Duodenal mucosa (tissue), 2 donors: Measurements from ENCODE around the gene SIRPG.

ENCODE experiments used
- H3K27ac ChIP-seq: one replicate; pipeline ENCODE4 v1.7.0; 2013; ENCODE audit warnings: low read depth, low read length
- H3K27me3 ChIP-seq, 2 donors: one replicate each; pipeline ENCODE4 v1.7.0; 2013; ENCODE audit warnings: low read length in 2 of 2, control low read depth in 1 of 2; ENCODE audit not compliant: insufficient read depth in 2 of 2, control insufficient read depth in 1 of 2
- H3K36me3 ChIP-seq, 2 donors: one replicate each; pipeline ENCODE4 v1.7.0; 2013; ENCODE audit warnings: low read length in 2 of 2, control low read depth in 1 of 2; ENCODE audit not compliant: insufficient read depth in 2 of 2, control insufficient read depth in 1 of 2
- H3K4me1 ChIP-seq, 2 donors: one replicate each; pipeline ENCODE4 v1.7.0; 2013; ENCODE audit warnings: low read length in 2 of 2, control low read depth in 1 of 2; ENCODE audit not compliant: insufficient read depth in 2 of 2, control insufficient read depth in 1 of 2
- H3K4me3 ChIP-seq, 2 donors: one replicate each; pipeline ENCODE4 v1.7.0; 2013; ENCODE audit warnings: low read length in 2 of 2, low read depth in 1 of 2
- H3K9ac ChIP-seq, 2 donors: one replicate each; pipeline ENCODE4 v1.7.0; 2013; ENCODE audit warnings: low read length in 2 of 2, low read depth in 1 of 2
- H3K9me3 ChIP-seq, 2 donors: one replicate each; pipeline ENCODE4 v1.7.0; 2013; ENCODE audit warnings: low read length in 2 of 2, control low read depth in 1 of 2; ENCODE audit not compliant: control insufficient read depth in 1 of 2

Gene SIRPG

DNA sequence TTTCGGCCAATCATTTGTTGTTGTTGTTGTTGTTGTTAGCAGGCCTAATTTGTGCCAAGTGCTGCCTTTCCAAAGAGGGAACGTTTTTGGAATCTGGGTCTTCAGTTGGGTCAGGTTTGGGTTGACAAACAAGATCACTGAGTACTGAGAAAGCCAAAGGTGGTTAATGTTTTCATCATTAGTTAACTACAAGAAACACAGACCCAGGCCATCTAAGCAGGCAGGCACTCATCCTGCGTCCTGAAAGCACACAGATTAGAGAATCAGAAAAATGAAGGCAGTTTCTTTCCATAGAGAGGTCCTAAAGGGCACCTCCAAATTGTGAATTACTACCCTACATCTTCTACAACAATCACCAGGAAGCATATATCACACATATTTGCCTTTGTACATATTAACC lies 15.1 kb upstream of the SIRPG start:
- H3K27ac ChIP-seq, result no peak overlapping the region
- no peaks in the 10 kb centered on the region for H3K36me3 ChIP-seq
- no peaks in the 10 kb centered on the region for H3K9me3 ChIP-seq

DNA sequence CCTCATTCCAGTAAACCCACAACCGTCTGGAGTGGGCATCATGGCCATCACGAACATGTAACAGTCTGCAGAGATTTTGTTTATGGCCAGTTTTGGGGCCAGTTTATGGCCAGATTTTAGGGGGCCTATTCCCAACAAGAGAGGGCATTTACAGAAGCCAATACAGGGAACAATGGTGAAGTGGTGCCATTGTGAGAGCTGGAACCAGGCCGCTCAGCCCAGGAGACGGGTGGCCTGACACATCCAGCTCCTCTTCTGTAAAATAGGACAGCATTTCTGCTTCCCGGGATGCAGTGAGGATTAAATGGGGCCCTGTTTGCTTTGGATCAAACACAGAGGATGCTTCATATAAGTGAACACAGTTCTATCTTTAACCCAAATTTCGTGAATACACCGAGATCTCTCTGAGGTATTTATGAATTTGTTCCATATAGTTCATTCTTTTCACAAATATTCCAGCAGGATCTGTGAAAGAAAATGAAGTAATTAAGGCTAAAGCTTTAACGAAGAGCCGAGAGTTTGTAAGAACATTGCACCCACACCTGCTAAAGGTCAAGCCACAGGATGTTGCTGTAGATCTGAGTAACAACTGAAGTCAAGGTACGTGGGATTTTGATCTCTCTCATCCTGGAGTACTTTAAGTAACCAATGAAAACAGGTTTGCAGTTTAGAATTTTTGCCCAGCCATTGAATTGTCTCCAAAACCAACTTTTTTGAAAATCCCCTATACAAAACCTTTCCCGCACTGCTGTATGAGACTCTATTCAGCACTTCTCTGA lies 14.5 kb upstream of the SIRPG start:
- no peak overlapping the region for H3K27ac ChIP-seq

More for the DNA sequence above, 15.1 kb upstream of the SIRPG start:
- Histone ChIP-seq H3K4me3 (no peak overlapping the region), H3K9ac (no peak overlapping the region), H3K4me1 (peaks cover 0 to 7% of the 10 kb centered on the region in 2 donors), H3K27me3 (no peaks in the 10 kb centered on the region)

DNA sequence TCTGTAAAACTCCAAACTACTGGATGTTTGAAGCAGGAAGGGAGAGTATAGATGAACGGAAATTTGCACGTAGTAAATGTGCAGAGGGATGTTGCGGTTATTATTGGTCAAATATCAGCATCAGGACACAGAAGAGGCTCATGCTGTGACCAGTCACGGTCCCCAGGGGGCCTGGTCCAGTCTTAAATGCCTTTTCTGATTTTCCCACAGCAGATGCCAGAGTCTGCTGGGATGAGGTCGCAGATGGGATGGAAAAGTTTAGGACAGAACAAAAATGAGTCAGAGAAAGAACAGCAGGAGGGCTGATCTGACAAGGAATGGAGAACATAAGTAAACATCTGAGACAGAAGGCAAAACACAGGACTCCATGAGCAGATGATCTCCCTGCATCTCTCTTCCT lies 11.7 kb upstream of the SIRPG start:
- Histone ChIP-seq H3K9me3 (no peaks in the 10 kb centered on the region), H3K4me3 (no peak overlapping the region), H3K36me3 (no peaks in the 10 kb centered on the region), H3K27me3 (no peaks in the 10 kb centered on the region), H3K9ac (no peak overlapping the region), H3K27ac (no peak overlapping the region), H3K4me1 (no peaks in the 10 kb centered on the region)

More for the DNA sequence above, 14.5 kb upstream of the SIRPG start:
- Histone ChIP-seq H3K4me1 (peaks cover 0 to 7% of the 10 kb centered on the region in 2 donors), H3K9me3 (no peaks in the 10 kb centered on the region), H3K36me3 (no peaks in the 10 kb centered on the region), H3K9ac (no peak overlapping the region), H3K4me3 (no peak overlapping the region), H3K27me3 (no peaks in the 10 kb centered on the region)

DNA sequence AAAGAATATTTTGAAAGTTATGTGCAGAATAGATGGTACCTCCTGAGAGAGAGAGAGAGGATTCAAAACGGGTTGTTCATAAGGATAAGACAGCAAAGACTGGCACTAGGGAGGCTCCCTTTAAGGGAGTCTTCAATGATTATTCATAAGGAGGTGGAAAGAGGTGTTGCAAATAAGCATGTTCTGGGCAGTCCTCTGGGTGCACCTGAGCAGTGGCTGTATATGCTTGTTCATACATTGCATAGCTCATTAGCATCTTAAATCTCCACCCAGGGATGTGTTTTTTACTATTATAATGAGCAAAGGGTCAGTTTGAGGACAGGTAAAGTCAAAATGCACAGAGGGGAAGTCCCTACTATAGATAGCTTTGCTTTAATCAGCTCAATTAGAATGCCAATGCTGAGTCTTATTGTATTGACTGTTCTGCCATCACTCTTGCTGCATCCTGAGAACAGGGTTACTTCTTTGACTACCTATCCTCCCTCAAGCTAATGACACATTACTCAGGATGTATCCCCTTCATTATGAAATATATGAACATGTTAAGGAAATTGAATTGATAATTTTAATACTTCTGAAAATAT lies 10.0 kb upstream of the SIRPG start:
- Histone ChIP-seq H3K9ac (no peak overlapping the region), H3K27ac (no peak overlapping the region)

DNA sequence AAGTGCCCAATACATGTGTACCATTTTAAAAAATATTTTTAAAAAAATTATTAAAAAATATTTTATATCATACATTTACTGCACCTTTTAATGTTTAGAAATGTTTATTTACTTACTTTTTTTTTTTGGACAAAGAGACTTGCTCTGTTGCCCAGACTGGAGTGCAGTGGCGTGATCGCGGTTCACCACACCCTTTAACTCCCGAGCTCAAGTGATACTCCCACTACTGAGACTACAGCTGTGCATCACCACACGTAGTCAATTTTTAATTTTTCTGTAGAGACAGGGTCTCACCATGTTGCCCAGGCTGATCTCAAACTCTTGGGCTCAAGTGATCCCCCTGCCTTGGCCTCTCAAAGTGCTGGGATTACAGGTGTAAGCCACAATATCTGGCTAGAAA lies 9.2 kb upstream of the SIRPG start:
- Histone ChIP-seq H3K27me3 (no peaks in the 10 kb centered on the region), H3K4me3 (no peak overlapping the region), H3K9me3 (no peaks in the 10 kb centered on the region), H3K36me3 (no peaks in the 10 kb centered on the region), H3K9ac (no peak overlapping the region), H3K27ac (no peak overlapping the region), H3K4me1 (no peaks in the 10 kb centered on the region)

More for the DNA sequence above, 10.0 kb upstream of the SIRPG start:
- Histone ChIP-seq H3K9me3 (no peaks in the 10 kb centered on the region), H3K4me1 (no peaks in the 10 kb centered on the region), H3K36me3 (no peaks in the 10 kb centered on the region), H3K27me3 (no peaks in the 10 kb centered on the region), H3K4me3 (no peak overlapping the region)

DNA sequence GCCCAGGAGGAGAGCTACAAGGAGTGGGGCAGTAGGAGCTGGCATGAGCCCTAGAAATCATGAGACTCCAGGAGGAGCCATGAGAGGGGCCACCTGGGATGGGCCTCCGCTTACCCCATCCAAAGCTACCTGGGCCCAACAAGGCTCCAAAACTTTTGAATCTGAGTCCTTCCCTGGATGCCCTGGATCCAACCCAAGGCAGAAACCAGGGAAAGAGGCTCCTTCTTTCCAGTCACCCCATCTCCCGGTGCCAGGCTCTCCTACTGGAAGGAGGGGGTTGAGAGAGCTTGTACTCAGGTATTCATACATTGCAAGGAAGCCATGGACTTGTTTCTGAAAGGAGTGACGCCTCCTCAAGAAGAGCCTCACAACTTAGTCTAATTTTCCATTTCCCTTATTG lies 7.8 kb upstream of the SIRPG start:
- Histone ChIP-seq H3K4me3 (no peak overlapping the region), H3K9me3 (no peaks in the 10 kb centered on the region), H3K4me1 (peaks cover 0 to 7% of the 10 kb centered on the region in 2 donors), H3K27me3 (no peaks in the 10 kb centered on the region), H3K36me3 (no peaks in the 10 kb centered on the region), H3K27ac (no peak overlapping the region), H3K9ac (no peak overlapping the region)

DNA sequence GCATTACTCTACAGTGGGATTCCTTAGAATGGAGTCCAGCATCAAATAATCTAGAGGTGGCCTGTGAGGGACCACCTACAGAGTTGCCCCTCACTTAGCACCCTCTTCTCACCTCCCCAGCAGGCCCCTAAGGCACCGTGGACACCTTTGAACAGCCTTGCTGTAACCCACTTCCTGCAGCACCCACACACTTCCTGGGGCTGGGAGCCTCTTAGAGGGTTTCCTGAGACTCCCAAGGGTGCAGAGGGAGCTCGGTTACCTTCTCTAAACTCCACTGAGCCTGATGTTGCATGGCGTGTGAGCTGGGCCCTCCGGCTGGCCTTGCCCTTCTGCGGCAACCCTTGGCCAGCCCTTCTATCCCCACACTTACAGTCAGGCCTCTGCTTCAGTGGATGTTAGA lies 7.3 kb upstream of the SIRPG start:
- H3K27me3 ChIP-seq, result no peaks in the 10 kb centered on the region
- H3K4me3 ChIP-seq, result no peak overlapping the region
- no peak overlapping the region for H3K9ac ChIP-seq
- H3K4me1 ChIP-seq, result peaks cover 0 to 7% of the 10 kb centered on the region in 2 donors
- H3K9me3 ChIP-seq, result no peaks in the 10 kb centered on the region
- no peaks in the 10 kb centered on the region for H3K36me3 ChIP-seq
- H3K27ac ChIP-seq, result no peak overlapping the region

DNA sequence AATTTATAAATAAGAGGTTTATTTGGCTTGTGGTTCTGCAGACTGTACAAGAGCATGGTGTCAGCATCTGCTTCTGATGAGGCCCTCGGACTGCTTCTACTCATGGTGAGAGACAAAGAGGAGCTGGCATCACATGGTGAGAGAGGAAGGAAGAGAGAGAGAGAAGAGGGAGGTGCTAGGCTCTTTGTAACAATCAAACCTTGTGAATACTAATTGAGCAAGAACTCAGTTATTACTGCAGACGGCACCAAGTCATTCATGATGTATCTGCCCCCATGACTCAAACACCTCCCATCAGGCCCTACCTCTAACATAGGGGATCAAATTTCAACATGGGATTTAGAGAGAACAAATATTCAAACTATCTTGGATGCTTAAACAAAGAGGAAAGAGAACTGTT lies 6.3 kb upstream of the SIRPG start:
- Histone ChIP-seq H3K4me1 (peaks cover 0 to 7% of the 10 kb centered on the region in 2 donors), H3K9me3 (no peaks in the 10 kb centered on the region), H3K9ac (no peak overlapping the region), H3K4me3 (no peak overlapping the region), H3K27ac (no peak overlapping the region), H3K36me3 (no peaks in the 10 kb centered on the region), H3K27me3 (no peaks in the 10 kb centered on the region)

DNA sequence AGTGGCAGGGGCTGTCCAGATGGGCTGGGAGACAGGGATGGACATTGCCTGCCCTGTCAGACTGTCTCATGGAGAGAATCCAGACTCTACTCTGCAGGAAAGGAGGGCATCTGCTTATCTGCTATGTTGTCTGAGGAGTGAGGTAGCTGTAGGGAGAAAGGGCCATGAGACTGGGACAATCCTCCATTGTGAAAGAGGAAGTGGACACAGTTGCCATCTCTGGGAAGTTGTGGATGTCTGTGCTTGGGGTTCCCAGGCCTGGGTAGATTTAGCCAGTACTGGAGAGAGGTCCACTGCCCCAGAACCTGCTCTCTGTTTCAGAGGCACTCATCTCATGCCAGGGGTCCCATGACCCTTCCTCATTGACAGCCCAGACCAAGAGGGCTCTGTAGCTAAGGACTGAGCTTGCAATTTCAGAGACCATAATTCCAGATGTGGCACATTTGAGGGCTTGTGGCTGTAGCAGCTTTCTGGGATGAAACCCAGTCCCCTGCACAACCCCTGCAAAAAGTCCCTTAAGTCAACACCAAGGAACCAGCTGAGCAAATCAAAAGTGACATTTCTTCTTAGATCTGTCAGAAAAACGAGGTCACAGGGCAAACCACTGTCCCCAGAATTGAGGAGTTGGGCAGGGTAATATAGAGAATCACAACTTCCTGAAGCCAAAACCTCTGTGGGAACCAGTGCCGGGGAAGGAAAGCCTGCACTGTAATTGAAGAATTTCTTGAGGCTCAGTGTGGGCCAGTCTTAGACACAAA lies 4.1 kb upstream of the SIRPG start:
- no peaks in the 10 kb centered on the region for H3K36me3 ChIP-seq
- H3K27ac ChIP-seq, result no peak overlapping the region
- H3K4me3 ChIP-seq, result no peak overlapping the region
- no peaks in the 10 kb centered on the region for H3K9me3 ChIP-seq
- peaks cover 0 to 7% of the 10 kb centered on the region in 2 donors for H3K4me1 ChIP-seq
- no peaks in the 10 kb centered on the region for H3K27me3 ChIP-seq
- no peak overlapping the region for H3K9ac ChIP-seq

DNA sequence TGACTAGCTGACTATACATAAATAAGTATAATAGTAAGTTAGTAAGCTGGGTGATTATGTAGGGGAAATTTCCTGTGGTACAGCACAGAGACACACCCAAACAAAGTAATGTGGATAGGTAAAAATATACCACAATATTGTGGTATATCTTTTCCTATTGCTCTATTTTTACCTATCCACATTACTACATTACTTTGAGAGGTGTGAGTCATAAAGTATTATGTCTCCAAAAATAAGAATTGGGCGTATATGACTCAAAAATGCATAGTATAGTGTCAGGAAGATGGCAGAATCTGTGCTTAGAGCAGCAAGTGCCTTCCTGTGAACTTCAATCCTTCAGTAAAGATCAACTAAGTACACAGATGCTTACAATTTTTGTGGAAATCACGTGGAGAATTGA lies 2.7 kb upstream of the SIRPG start:
- no peak overlapping the region for H3K9ac ChIP-seq
- H3K36me3 ChIP-seq, result no peaks in the 10 kb centered on the region
- H3K9me3 ChIP-seq, result no peaks in the 10 kb centered on the region
- no peak overlapping the region for H3K27ac ChIP-seq
- no peaks in the 10 kb centered on the region for H3K27me3 ChIP-seq
- peaks cover 0 to 7% of the 10 kb centered on the region in 2 donors for H3K4me1 ChIP-seq
- no peak overlapping the region for H3K4me3 ChIP-seq
